ENCODE data around the gene TTC7B. TPM values are rescaled to one million over a fixed set of nuclear protein-coding genes. Genes with fewer than 3 reads are reported as not detected.

TTC7B gene
- total and polyA plus RNA-seq, 10 of the 15 experiments (the other 5 are each of a cell fraction or from before 2014, with no cell fraction given) = under 0.01 to 1.1 (median 0.26) TPM; not detected in 2

GRCh38 chr14:90615517-90616060, 200.6 kb downstream of the TTC7B start (continued):
- no peak for TF ChIP-seq SRF (IDR thresholded peaks at IDR 0.05; ENCODE audit: low read depth in 2 of 2, low read length in 2 of 2)
- no peak for TF ChIP-seq MYB (IDR thresholded peaks at IDR 0.05; ENCODE audit: borderline replicate concordance, low read depth, low read length)
- no peak for TF ChIP-seq IRF4 (IDR thresholded peaks at IDR 0.05; ENCODE audit: low read depth, low read length)

GRCh38 chr14:90614696-90615516, 201.3 kb downstream of the TTC7B start:
- Histone ChIP-seq H3K4me2 (ENCODE audit: control insufficient read depth, insufficient read depth) (no peak overlapping the region), H3K4me3 (no peak overlapping the region), H2AFZ (ENCODE audit: control insufficient read depth, low read depth, low read length) (no peak overlapping the region), H3K27ac (ENCODE audit: control insufficient read depth, insufficient read depth) (no peak overlapping the region), H3K9ac (ENCODE audit: control insufficient read depth, insufficient read depth, low read length) (no peak overlapping the region), H3K4me1 (ENCODE audit: control insufficient read depth, insufficient read depth, low read length) (no peaks in the 10 kb centered on the region; the same call in 1 of the 2 replicates), H3K9me3 (replicated peaks; ENCODE audit: control insufficient read depth, insufficient read depth, low read length) (no peaks in the 10 kb centered on the region), H4K20me1 (ENCODE audit: control insufficient read depth, insufficient read depth) (no peaks in the 10 kb centered on the region), H3K79me2 (ENCODE audit: control insufficient read depth, insufficient read depth, low read length) (no peaks in the 10 kb centered on the region), H3K27me3 (replicated peaks in 1 of 2; ENCODE audit: control insufficient read depth in 2 of 2, insufficient read depth in 2 of 2, low read length in 1 of 2) (peaks cover 0 to 1% of the 10 kb centered on the region in 2 experiments; a peak in 2 of 4 replicates), H3K36me3 (ENCODE audit: control insufficient read depth in 2 of 2, insufficient read depth in 2 of 2, low read length in 1 of 2) (no peaks in the 10 kb centered on the region)
- CTCF ChIA-PET = no interaction called here
- RAD21 ChIA-PET (ENCODE audit: unreplicated experiment) = interaction anchor here (1.0 kb wide), 1 partner anchor 144 kb away, joined by 3 read pairs; no protein-coding TSS in a partner anchor
- SMC1A ChIA-PET (ENCODE audit: uncharacterized antibody, unreplicated experiment) = interaction anchor here (0.6 to 0.8 kb wide), 2 partner anchors 120 to 143 kb away, joined by 3 to 4 read pairs; no protein-coding TSS in a partner anchor
- in situ Hi-C loops (cut with MboI) = no loop called here
- TF ChIP-seq TCF12 (IDR thresholded peaks at IDR 0.05; ENCODE audit: low read depth, low read length) (no peak), EED (IDR thresholded peaks at IDR 0.05; ENCODE audit: low read depth) (no peak)
- FAIRE-seq (no peak), DNase-seq (ENCODE audit: low read depth, low spot score) (no peak), ATAC-seq (no peak)
- POLR2A ChIA-PET = no interaction called here
- intact Hi-C loops (cut with micrococcal nuclease; ENCODE audit: unreplicated experiment) = no loop called here
- no TSS peak for BruUV-seq (replicated peaks)
- 31% methylated on average over 10 of the region's 10 CpGs for WGBS (ENCODE audit: insufficient coverage, insufficient replicate concordance, low lambda C conversion rate, missing lambda C conversion rate)
